HL-60 (cell line): Measurements from ENCODE around the gene NDUFB7.

Source experiments
- CTCF ChIP-seq: IDR thresholded peaks from one replicate; pipeline ENCODE4 v1.5.1; 2011; ENCODE audit warnings: low read length, control low read depth, inconsistent platforms; ENCODE audit not compliant: insufficient read depth
- GABPA ChIP-seq: IDR thresholded peaks from 2 replicates; pipeline ENCODE4 v1.6.1; 2012; ENCODE audit warnings: low read depth
- POLR2AphosphoS5 ChIP-seq: IDR thresholded peaks from 2 replicates; pipeline ENCODE4 v1.6.1; 2012; ENCODE audit warnings: low read depth
- REST ChIP-seq: IDR thresholded peaks from 2 replicates; pipeline ENCODE4 v1.6.1; 2012; ENCODE audit warnings: low read depth; ENCODE audit not compliant: insufficient replicate concordance

- TF ChIP-seq CTCF (no peak), POLR2AphosphoS5 (no peak), GABPA (no peak), REST (no peak)
These were observed 5.8 kb downstream of the NDUFB7 start for GRCh38 chr19:14565765-14566711.
